NCI-H2227 treated with DMSO at 0.1 percent for 48 hours (cell line): Measurements from ENCODE around the gene SAE1.

ENCODE experiments used
- DNase-seq: peaks from one replicate; lab custom pipeline; 2025; lab: John Stamatoyannopoulos, UW

SAE1 gene

DNA sequence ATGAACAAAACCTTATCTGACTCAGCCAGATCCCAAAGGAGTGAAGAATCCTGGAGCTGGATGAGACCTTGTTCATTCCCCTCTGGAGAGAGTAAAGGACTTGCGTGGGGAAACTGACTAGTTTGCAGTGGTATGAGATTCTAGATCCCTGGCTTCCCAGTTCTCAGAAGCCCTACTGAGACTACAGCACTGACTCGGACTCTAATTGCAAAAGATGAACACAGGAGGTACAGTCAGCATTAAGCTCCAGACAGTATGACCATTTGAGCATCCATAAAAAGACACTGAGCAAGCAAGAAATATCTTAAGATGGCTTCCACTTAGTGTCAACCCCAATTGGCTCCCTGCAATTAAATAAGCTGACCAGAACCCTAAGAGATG is 23.8 kb upstream of the SAE1 start:
- no peak for DNase-seq

GRCh38 chr19:47107202-47107952 is 23.3 kb upstream of the SAE1 start:
- DNase-seq = no peak

- DNase-seq = peak; percentile 2
These were observed 22.5 kb upstream of the SAE1 start for GRCh38 chr19:47107953-47108746.

- DNase-seq = no peak
These were observed 21.5 kb upstream of the SAE1 start for GRCh38 chr19:47109177-47109540.

DNA sequence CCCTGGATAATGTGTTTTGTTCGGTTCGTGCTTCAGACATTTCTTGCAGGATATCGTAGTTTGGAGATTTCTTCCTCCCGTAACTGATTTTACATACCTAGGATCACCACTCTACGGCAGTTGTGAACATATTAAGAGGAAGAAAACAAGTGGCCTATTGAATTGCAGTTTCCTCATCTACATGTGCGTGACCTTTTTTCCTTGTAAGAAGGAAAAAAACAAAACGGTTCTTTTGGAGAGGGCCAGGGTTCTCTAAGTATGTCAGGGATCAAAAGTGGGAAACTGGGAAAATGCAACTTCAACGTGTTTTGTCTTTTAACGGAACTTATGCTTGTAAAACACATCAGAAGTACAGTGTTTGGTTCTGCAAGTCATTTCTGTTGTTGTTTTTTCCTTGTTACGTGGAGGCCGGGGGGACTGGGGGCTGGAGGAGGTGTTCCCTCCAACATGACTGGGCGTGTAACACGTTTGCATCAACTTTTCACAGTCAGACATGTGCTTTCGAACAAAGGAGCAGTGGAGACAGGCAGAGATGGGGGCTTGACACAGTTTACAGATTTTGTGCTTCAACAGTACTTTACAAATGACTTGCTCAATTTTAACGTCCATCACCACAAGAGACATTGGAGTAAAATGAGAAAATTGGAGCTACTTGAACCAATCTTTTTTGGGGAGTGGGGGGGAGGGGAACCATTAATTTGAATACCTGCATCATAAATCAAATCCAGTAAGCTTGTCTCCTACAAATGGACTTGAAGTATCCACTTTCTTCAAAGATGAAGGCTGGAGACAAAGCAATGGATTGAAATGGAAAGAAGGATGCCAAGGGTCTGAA is 20.9 kb upstream of the SAE1 start:
- peak; percentile 20 for DNase-seq

GRCh38 chr19:47110521-47111005 is 20.1 kb upstream of the SAE1 start:
- no peak for DNase-seq

DNA sequence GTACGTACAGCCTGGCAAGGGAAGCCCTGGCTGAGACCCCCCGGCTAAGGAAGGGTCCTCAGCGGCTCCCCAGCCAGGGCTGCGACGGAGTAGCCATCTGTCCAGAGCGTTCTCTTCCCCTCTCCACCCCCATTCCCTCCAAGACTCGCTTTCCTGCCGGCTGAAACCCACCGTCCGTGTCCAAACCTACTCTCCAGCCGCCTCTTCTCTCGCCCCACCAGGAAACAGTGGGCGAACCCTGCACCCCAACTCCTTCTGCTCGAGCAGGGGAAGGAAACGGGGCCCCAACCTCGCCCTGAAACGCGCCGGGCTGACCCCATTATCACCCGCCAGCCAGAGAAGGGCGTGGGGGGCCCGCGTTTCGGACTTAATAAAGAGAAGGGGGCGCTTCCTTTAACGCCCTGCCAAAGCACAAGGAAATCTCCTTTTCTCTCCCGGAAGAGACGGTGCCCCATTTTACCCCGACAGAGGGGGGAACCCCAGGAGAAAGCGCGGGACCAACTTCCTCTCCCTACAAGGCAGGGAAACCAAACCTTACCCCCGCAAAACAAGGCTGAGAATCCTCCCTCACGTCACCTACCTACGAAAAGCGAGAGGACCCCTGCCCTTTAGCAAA is 19.5 kb upstream of the SAE1 start:
- DNase-seq = no peak

DNA sequence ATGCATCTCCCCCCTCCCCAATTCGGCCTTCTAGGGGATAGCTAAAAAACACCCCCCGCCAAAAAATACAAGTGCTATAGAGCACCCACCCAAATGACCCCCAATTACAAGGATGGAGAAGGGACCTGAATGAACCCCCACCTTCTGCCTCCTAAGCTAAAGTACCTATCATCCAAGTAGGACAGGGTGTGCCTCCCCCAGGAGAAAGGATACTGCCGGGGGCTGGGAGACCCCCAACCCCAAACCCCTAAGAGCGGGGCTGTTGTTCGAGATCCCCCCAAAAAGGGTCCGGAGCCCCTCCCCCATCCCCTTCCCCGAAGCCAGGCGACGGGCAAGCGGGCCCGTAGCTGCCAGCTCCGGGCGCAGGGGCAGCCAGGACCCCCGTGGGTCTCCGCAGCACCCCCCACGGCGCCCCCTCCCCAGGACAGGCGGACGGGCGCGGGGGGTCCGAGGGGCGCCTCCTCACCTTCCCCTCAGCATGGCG is 18.9 kb upstream of the SAE1 start:
- no peak for DNase-seq

- peak; percentile 21 for DNase-seq
These were observed 18.3 kb upstream of the SAE1 start for GRCh38 chr19:47112166-47112996.

DNA sequence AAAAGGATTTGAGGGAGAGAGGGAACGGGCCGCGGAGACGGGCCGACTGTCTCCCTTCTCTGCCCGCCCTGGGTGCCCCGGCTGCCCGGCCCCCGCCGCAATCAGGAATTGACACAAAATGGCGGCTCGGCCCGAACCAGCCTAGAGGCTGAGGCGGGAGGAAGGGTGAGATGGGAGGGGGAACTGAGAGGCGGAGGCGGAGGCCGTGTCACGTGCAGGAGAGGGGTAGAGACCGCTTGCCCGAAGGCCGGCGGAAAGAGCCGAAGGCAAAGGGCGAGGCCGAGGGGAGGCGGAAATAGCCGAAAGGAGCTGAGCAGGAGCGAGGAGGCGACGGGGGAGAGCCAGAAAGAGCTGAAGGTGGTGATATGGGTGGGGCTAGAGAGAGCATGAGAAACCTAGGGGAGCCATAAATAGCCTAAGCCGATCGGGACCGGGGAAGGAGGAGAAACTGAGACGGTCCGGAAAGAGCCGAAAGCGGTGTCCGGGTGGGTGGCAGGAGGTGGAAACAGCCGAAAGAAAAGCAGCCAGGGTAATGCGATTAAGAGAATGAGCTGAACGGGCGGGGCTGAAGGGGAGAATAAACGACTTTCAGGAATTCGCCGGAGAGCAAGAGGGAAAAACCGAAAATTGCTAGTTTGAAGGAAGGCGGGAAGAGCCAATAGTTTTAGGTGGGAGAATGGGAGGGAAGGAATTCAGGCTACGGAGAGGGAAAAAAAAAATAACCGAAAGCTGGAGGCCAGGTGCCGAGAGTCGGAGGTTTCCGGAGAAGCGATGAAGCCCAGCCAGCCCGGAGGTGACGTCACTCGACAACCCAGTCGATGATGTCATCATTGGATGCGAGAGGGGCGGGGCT is 17.4 kb upstream of the SAE1 start, which contains the start of gene ZC3H4:
ZC3H4 (minus strand) TSS at position 780 of the 853 bp plus-strand sequence. CDS start 1,192 bp downstream, outside the sequence.
- DNase-seq = peak; percentile 94

DNA sequence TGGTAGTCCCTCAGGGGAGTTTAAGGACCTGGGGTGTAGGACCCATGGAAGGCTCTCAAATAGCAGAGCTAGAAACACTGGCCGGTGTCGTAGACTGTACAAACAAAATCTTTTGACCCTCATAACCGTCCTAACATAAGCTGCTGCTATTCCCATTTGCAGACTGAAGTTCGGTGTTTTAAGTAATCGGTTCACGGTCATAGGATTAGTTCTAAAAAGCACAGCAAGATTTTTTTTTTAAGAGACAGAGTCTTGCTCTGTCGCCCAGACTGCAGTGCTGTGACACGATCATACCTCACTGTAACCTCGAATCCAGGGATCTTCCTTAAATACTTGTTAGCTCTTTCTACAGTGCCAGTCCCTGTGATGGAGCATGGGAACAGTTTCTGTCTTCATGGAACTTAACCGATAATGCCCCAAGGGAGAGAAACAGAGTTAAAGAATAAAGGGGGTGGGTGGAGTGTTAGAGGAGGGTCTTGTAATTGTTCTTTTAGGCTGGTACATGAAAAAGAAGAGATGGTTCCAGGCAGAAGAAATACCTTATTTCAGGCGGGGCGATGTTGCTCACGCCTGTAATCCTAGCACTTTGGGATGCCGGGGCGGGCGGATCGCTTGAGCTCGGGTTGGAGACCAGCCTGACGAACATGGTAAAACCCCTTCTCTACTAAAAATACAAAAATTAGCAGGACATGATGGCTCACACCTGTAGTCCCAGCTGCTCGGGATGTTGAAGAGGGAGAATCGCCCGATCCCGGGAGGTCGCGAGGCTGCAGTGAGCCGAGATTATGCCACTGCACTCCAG is 16.6 kb upstream of the SAE1 start:
- no peak for DNase-seq

GRCh38 chr19:47120470-47121067 is 10.1 kb upstream of the SAE1 start:
- DNase-seq = no peak

DNA sequence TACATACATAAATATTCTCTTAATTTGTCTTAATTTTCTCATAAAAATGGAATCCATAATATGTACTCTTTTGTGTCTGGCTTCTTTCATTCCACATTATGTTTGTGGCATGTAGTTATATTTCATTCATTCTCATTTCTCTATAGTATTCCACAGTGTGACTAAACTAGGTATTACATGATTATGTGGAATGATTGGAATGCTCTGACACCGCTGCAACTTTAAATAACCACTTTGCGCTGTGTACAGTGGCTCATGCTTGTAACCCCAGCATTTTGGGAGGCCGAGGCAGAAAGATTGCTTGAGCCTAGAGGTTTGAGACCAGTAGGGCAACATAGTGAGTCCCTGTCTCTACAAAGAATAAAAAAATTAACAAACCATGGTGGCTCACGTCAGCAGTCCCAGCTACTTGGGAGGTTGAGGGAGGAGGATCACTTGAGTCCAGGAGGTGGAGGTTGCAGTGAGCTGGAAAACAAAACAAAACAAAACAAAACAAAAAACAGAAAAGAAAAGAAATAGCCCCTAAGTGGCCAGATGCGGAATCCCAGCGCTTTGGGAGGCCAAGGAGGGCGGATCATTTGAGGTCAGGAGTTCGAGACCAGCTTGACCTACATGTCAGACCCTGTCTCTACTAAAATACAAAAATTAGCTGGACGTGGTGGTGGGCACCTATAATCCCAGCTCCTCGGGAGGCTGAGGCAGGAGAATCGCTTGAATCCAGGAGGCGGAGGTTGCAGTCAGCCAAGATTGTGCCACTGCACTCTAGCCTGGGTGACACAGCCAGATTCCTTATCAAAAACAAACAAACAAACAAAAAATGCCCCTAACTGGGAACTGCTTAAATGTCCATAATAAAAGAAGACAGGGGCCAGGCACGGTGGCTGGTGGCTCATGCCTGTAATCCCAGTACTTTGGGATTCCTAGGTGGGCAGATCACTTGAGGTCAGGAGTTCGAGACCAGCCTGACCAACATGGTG is 8.0 kb upstream of the SAE1 start:
- DNase-seq = no peak

GRCh38 chr19:47123406-47123805 is 7.2 kb upstream of the SAE1 start:
- DNase-seq = no peak

- DNase-seq = peak; percentile 53
These were observed 5.5 kb upstream of the SAE1 start for GRCh38 chr19:47124937-47125668.

GRCh38 chr19:47125669-47125938 is 5.0 kb upstream of the SAE1 start:
- no peak for DNase-seq

DNA sequence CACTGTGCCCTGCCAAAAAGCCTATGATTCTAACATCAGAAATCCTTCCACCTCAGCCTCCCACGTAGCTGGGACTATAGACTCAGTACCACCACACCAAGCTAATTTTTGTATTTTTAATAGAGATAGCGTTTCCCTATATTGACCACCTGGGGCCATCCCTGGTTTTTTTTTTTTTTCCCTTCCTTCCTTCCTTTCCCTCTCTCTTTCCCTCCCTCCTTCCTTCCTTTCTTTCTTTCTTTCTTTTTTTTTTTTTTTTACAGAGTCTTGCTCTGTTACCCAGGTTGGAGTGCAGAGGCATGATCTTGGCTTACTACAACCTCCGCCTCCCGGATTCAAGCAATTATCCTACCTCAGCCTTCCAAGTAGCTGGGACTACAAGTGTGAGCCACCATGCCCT is 1.1 kb upstream of the SAE1 start:
- DNase-seq = no peak
